Muscle layer of duodenum (tissue), 2 donors: Measurements from ENCODE around the gene TOR3A.
"Not testable (repeated sequence)": the region's sequence is repeated elsewhere in the genome, so short reads cannot be mapped to it uniquely, and the experiment has no call there.

Source experiments
- H3K27ac ChIP-seq: one replicate; pipeline ENCODE4 v1.7.0; 2013; ENCODE audit warnings: mild to moderate bottlenecking, low read length
- H3K27me3 ChIP-seq: one replicate; pipeline ENCODE4 v1.7.0; 2013; ENCODE audit warnings: low read depth, mild to moderate bottlenecking, control low read depth, low read length
- H3K36me3 ChIP-seq, 2 donors: one replicate each; pipeline ENCODE4 v1.7.0; 2013; ENCODE audit warnings: low read length in 2 of 2, control low read depth in 1 of 2, mild to moderate bottlenecking in 1 of 2; ENCODE audit not compliant: insufficient read depth in 2 of 2, control insufficient read depth in 1 of 2
- H3K4me1 ChIP-seq, 2 donors: one replicate each; pipeline ENCODE4 v1.7.0; 2013; ENCODE audit warnings: low read length in 2 of 2, mild to moderate bottlenecking in 2 of 2, control low read depth in 1 of 2, moderate library complexity in 1 of 2; ENCODE audit not compliant: insufficient read depth in 2 of 2, control insufficient read depth in 1 of 2
- H3K4me3 ChIP-seq, 2 donors: one replicate each; pipeline ENCODE4 v1.7.0; 2013; ENCODE audit warnings: low read length in 2 of 2, low read depth in 1 of 2, mild to moderate bottlenecking in 1 of 2
- H3K9me3 ChIP-seq, 2 donors: one replicate each; pipeline ENCODE4 v1.7.0; 2013; ENCODE audit warnings: low read length in 2 of 2, control low read depth in 1 of 2, mild to moderate bottlenecking in 1 of 2; ENCODE audit not compliant: control insufficient read depth in 1 of 2
- donor health status: healthy.

Gene TOR3A

GRCh38 chr1:179115181-179115580 is 33.3 kb downstream of the TOR3A start:
- Histone ChIP-seq H3K36me3 (peaks cover 41 to 49% of the 10 kb centered on the region in 2 donors), H3K27ac (no peak overlapping the region), H3K9me3 (no peaks in the 10 kb centered on the region), H3K4me3 (no peak overlapping the region), H3K27me3 (no peaks in the 10 kb centered on the region), H3K4me1 (peaks cover 0 to 3% of the 10 kb centered on the region in 2 donors)

- Histone ChIP-seq H3K27ac (no peak overlapping the region), H3K27me3 (no peaks in the 10 kb centered on the region), H3K36me3 (peaks cover 27 to 32% of the 10 kb centered on the region in 2 donors), H3K4me1 (peaks cover 0 to 3% of the 10 kb centered on the region in 2 donors), H3K4me3 (no peak overlapping the region), H3K9me3 (no peaks in the 10 kb centered on the region)
These were observed 37.6 kb downstream of the TOR3A start for GRCh38 chr1:179119513-179119912.

- no peak overlapping the region for H3K27ac ChIP-seq
- H3K4me1 ChIP-seq, result peaks cover 0 to 3% of the 10 kb centered on the region in 2 donors
- no peaks in the 10 kb centered on the region for H3K27me3 ChIP-seq
- no peak overlapping the region for H3K4me3 ChIP-seq
- H3K36me3 ChIP-seq, result peaks cover 19 to 26% of the 10 kb centered on the region in 2 donors
- no peaks in the 10 kb centered on the region for H3K9me3 ChIP-seq
These were observed 38.9 kb downstream of the TOR3A start for GRCh38 chr1:179120736-179121135.

- Histone ChIP-seq H3K4me1 (peaks cover 0 to 3% of the 10 kb centered on the region in 2 donors), H3K4me3 (no peak overlapping the region), H3K36me3 (peaks cover 19 to 26% of the 10 kb centered on the region in 2 donors), H3K9me3 (no peaks in the 10 kb centered on the region), H3K27ac (no peak overlapping the region), H3K27me3 (no peaks in the 10 kb centered on the region)
These were observed 39.5 kb downstream of the TOR3A start for GRCh38 chr1:179121159-179121938.

- Histone ChIP-seq H3K27me3 (no peaks in the 10 kb centered on the region), H3K9me3 (no peaks in the 10 kb centered on the region), H3K27ac (no peak overlapping the region), H3K4me1 (peaks cover 0 to 3% of the 10 kb centered on the region in 2 donors), H3K36me3 (peaks cover 0 to 9% of the 10 kb centered on the region in 2 donors), H3K4me3 (no peak overlapping the region)
These were observed 43.0 kb downstream of the TOR3A start for GRCh38 chr1:179124873-179125272.

- Histone ChIP-seq H3K4me3 (no peak overlapping the region), H3K27me3 (no peaks in the 10 kb centered on the region), H3K9me3 (no peaks in the 10 kb centered on the region), H3K36me3 (peaks cover 0 to 6% of the 10 kb centered on the region in 2 donors), H3K4me1 (peaks cover 0 to 4% of the 10 kb centered on the region in 2 donors), H3K27ac (no peak overlapping the region)
These were observed 44.6 kb downstream of the TOR3A start for GRCh38 chr1:179126338-179127060.

- Histone ChIP-seq H3K36me3 (peaks cover 0 to 5% of the 10 kb centered on the region in 2 donors), H3K9me3 (no peaks in the 10 kb centered on the region), H3K4me1 (peaks cover 0 to 4% of the 10 kb centered on the region in 2 donors), H3K4me3 (no peak overlapping the region), H3K27ac (no peak overlapping the region), H3K27me3 (no peaks in the 10 kb centered on the region)
These were observed 45.5 kb downstream of the TOR3A start for GRCh38 chr1:179127163-179127895.

- Histone ChIP-seq H3K27ac (no peak overlapping the region), H3K36me3 (peaks cover 0 to 5% of the 10 kb centered on the region in 2 donors), H3K9me3 (no peaks in the 10 kb centered on the region), H3K4me3 (no peak overlapping the region), H3K27me3 (no peaks in the 10 kb centered on the region), H3K4me1 (peaks cover 0 to 4% of the 10 kb centered on the region in 2 donors)
These were observed 46.6 kb downstream of the TOR3A start for GRCh38 chr1:179128520-179128919.

GRCh38 chr1:179129702-179130473 is 48.0 kb downstream of the TOR3A start:
- H3K9me3 ChIP-seq, result no peaks in the 10 kb centered on the region
- peak overlapping the region; percentile 14 for H3K27ac ChIP-seq
- peaks cover 0 to 5% of the 10 kb centered on the region in 2 donors for H3K36me3 ChIP-seq
- H3K4me3 ChIP-seq, result peak overlapping the region; percentile 44 to 59
- peaks cover 0 to 4% of the 10 kb centered on the region in 2 donors for H3K4me1 ChIP-seq
- no peaks in the 10 kb centered on the region for H3K27me3 ChIP-seq

GRCh38 chr1:179135168-179135567 is 53.3 kb downstream of the TOR3A start:
- H3K36me3 ChIP-seq, H3K4me3 ChIP-seq, H3K4me1 ChIP-seq, H3K27me3 ChIP-seq, H3K9me3 ChIP-seq, H3K27ac ChIP-seq: not testable (repeated sequence)
